ENCODE results near the gene PICK1. TPM values are rescaled to one million over a fixed set of nuclear protein-coding genes. Genes with fewer than 3 reads are reported as not detected.
A peak's percentile ranks its signal among the peaks of the same experiment; 100 is the strongest.

PICK1 gene
- total and polyA plus RNA-seq, 2 of the 13 experiments (the other 11 are each of a cell fraction or from before 2014, with no cell fraction given): 19.3 to 25.3 TPM

DNA sequence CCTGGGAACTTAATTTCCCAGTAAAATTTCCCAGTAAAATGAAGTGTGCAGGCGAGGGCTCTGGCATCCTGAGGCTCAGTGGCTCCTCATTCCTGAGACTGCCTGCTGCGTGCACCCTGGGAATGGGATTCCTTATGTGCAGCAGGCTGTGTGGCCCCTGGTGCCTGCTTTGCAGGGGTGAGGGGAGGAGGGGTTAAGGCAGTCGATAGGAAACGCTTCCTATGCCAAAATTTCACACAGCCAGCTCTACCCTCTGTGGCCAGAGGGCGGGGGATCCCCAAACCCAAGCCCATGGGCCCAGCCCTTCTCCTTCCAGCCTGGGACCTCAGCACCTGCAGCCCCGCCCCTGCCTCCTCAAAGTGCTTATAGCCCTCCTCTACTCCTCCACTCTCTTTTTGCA is 65.4 kb downstream of the PICK1 start:
- FAIRE-seq: no peak
- TF ChIP-seq ZNF205 (CRISPR knock-in tag; IDR thresholded peaks at IDR 0.05) (no peak), ZNF644 (CRISPR knock-in tag; IDR thresholded peaks at IDR 0.05; ENCODE audit: low read depth) (no peak), ZSCAN25 (CRISPR knock-in tag; IDR thresholded peaks at IDR 0.05) (peak; percentile 85), HNF4A (CRISPR knock-in tag; IDR thresholded peaks at IDR 0.05) (no peak), AGO2 (optimal IDR thresholded peaks at IDR 0.05; ENCODE audit: low read depth, low read length) (no peak)
- TF ChIP-seq, protein P1, sequence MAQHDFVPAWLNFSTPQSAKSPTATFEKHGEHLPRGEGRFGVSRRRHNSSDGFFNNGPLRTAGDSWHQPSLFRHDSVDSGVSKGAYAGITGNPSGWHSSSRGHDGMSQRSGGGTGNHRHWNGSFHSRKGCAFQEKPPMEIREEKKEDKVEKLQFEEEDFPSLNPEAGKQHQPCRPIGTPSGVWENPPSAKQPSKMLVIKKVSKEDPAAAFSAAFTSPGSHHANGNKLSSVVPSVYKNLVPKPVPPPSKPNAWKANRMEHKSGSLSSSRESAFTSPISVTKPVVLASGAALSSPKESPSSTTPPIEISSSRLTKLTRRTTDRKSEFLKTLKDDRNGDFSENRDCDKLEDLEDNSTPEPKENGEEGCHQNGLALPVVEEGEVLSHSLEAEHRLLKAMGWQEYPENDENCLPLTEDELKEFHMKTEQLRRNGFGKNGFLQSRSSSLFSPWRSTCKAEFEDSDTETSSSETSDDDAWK (CRISPR knock-in tag; IDR thresholded peaks at IDR 0.05): no peak
- no TSS peak for BruUV-seq (replicated peaks)
- no peaks in the 10 kb centered on the region for H3K79me2 ChIP-seq (ENCODE audit: insufficient read depth, low read length)
- no peak overlapping the region for H3K4me2 ChIP-seq (ENCODE audit: low read depth, low read length)
- H3K4me1 ChIP-seq (ENCODE audit: insufficient read depth, low read length): no peaks in the 10 kb centered on the region
- H3K9ac ChIP-seq (ENCODE audit: insufficient read depth, low read depth, low read length): no peak overlapping the region
- ChIA-PET POLR2A (interaction anchor here (1.0 kb wide), 1 partner anchor 11 kb away, joined by 3 read pairs; the partner anchor contains the start of gene BAIAP2L2), CTCF (ENCODE audit: low intra/inter-chr PET ratio, low total read pairs) (no interaction called here)
- no peak overlapping the region for H3K4me3 ChIP-seq (replicated peaks in 1 of 3; ENCODE audit: insufficient read depth in 1 of 3, low read depth in 2 of 3, low read length in 3 of 3)
- intact Hi-C loops (cut with micrococcal nuclease; ENCODE audit: unreplicated experiment): no loop called here
- DNase-seq (ENCODE audit: low spot score): no peak
- 63% methylated on average over 6 of the region's 6 CpGs for WGBS (ENCODE audit: low lambda C conversion rate)
- H3K27me3 ChIP-seq (ENCODE audit: control insufficient read depth in 1 of 2, insufficient read depth in 2 of 2, low read length in 2 of 2): no peaks in the 10 kb centered on the region
- no peaks in the 10 kb centered on the region for H3K9me3 ChIP-seq (ENCODE audit: low read length)
- no peak overlapping the region for H3K27ac ChIP-seq (ENCODE audit: extremely low read length, insufficient read depth, low read length)
- no peaks in the 10 kb centered on the region for H4K20me1 ChIP-seq (ENCODE audit: insufficient read depth, low read length)
- no peak overlapping the region for H2AFZ ChIP-seq (ENCODE audit: low read length)
- H3K36me3 ChIP-seq (replicated peaks in 1 of 2; ENCODE audit: control insufficient read depth in 1 of 2, insufficient read depth in 2 of 2, low read length in 2 of 2): no peaks in the 10 kb centered on the region
- no peak for ATAC-seq
- in situ Hi-C loops (cut with HindIII; ENCODE audit: extremely low pct_ligation_motif_present, low pct_unique_long_range_greater_than_20kb): no loop called here

DNA sequence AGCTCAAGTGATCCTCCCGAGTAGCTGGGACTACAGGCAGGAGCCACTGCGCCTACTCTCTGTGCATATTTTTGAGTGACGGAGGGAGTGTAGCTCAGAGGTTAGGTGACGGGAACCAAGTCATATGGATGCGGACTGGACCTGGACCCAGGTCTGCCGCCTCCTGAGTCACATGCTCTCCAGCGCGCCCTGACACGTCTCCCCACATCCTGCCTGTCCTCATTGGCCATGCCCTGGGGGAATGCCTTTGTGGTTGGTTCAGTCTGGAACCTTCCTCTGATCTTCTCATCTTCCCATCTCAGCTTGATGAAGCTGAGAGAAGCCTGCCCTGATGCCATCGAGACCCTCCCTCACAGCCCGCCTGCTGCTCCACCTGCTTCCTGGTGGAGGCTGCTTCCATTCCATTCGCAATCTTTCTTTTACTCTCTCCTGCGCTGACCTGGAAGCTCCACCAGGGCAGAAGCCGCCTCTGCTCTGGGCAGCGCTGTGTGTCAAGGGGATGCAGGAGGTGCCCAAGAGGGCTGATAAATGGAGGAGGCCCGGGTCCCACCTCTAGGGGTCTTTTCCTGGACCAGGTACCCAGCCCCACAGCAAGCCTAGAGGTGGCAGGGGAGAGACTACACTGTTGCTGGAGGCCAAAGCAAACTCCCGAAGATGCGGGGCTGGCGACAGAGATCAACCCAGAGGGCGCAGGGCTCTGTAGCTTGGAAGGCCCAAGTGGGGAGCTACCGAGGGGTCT is 67.2 kb downstream of the PICK1 start:
- ChIA-PET POLR2A (no interaction called here), CTCF (ENCODE audit: low intra/inter-chr PET ratio, low total read pairs) (no interaction called here)
- DNase-seq (ENCODE audit: low spot score) (no peak), FAIRE-seq (no peak), ATAC-seq (peak; percentile 37)
- Histone ChIP-seq H3K4me2 (ENCODE audit: low read depth, low read length) (no peak overlapping the region), H3K27ac (ENCODE audit: extremely low read length, insufficient read depth, low read length) (no peak overlapping the region), H3K4me3 (replicated peaks in 1 of 3; ENCODE audit: insufficient read depth in 1 of 3, low read depth in 2 of 3, low read length in 3 of 3) (no peak overlapping the region), H3K4me1 (ENCODE audit: insufficient read depth, low read length) (no peaks in the 10 kb centered on the region), H4K20me1 (ENCODE audit: insufficient read depth, low read length) (no peaks in the 10 kb centered on the region), H3K79me2 (ENCODE audit: insufficient read depth, low read length) (no peaks in the 10 kb centered on the region), H3K9me3 (ENCODE audit: low read length) (no peaks in the 10 kb centered on the region), H3K36me3 (replicated peaks in 1 of 2; ENCODE audit: control insufficient read depth in 1 of 2, insufficient read depth in 2 of 2, low read length in 2 of 2) (no peaks in the 10 kb centered on the region), H3K27me3 (ENCODE audit: control insufficient read depth in 1 of 2, insufficient read depth in 2 of 2, low read length in 2 of 2) (no peaks in the 10 kb centered on the region), H2AFZ (ENCODE audit: low read length) (no peak overlapping the region), H3K9ac (ENCODE audit: insufficient read depth, low read depth, low read length) (no peak overlapping the region)
- no peak for TF ChIP-seq ZNF629 (CRISPR knock-in tag; conservative IDR thresholded peaks at IDR 0.05)
- TF ChIP-seq ARID2 (CRISPR knock-in tag; IDR thresholded peaks at IDR 0.05; ENCODE audit: borderline replicate concordance): no peak
- peak; percentile 50; the same call in 1 of the 2 replicates for TF ChIP-seq ZNF768 (CRISPR knock-in tag; IDR thresholded peaks at IDR 0.05)
- 0 out of 2 replicates have a peak, but pooled peaks have one; percentile 17 for TF ChIP-seq ZNF839 (CRISPR knock-in tag; IDR thresholded peaks at IDR 0.05; ENCODE audit: borderline replicate concordance)
- TF ChIP-seq, protein P2, sequence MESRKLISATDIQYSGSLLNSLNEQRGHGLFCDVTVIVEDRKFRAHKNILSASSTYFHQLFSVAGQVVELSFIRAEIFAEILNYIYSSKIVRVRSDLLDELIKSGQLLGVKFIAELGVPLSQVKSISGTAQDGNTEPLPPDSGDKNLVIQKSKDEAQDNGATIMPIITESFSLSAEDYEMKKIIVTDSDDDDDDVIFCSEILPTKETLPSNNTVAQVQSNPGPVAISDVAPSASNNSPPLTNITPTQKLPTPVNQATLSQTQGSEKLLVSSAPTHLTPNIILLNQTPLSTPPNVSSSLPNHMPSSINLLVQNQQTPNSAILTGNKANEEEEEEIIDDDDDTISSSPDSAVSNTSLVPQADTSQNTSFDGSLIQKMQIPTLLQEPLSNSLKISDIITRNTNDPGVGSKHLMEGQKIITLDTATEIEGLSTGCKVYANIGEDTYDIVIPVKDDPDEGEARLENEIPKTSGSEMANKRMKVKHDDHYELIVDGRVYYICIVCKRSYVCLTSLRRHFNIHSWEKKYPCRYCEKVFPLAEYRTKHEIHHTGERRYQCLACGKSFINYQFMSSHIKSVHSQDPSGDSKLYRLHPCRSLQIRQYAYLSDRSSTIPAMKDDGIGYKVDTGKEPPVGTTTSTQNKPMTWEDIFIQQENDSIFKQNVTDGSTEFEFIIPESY (CRISPR knock-in tag; IDR thresholded peaks at IDR 0.05): peak; percentile 78
- BruUV-seq (replicated peaks): no TSS peak
- in situ Hi-C loops (cut with HindIII; ENCODE audit: extremely low pct_ligation_motif_present, low pct_unique_long_range_greater_than_20kb) (no loop called here), intact Hi-C loops (cut with micrococcal nuclease; ENCODE audit: unreplicated experiment) (no loop called here)
- WGBS (ENCODE audit: low lambda C conversion rate): 87% methylated on average over 20 of the region's 21 CpGs

All from HepG2 (cell line).